GM21447 (cell line): Measurements from ENCODE around the gene SGSH.

Source experiments
- ATAC-seq: cut with Tn5 transposase; IDR thresholded peaks from one replicate; pipeline ENCODE4 v1.9.1; 2021; ENCODE audit not compliant: unreplicated experiment

SGSH gene

DNA sequence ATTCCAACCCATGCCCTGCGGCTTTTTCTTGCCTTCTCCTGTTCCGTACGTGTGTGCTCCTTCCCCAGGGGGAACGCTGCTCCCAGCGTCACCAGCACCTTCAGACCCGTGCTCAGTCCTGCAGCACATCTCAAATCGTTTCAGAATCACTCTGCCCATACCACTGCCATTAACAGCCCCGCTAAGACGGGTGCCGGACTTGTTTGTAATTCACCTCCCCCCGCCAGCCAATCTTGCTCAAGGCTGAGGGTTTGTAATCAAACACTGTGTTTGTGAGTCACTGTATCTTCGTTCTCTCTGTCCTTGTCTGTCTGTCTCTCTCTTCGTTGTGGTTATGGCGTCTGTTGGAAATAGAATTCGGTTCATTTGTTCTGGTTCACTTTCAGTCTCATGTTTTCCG, 33.0 kb downstream of the SGSH start:
- no peak for ATAC-seq

DNA sequence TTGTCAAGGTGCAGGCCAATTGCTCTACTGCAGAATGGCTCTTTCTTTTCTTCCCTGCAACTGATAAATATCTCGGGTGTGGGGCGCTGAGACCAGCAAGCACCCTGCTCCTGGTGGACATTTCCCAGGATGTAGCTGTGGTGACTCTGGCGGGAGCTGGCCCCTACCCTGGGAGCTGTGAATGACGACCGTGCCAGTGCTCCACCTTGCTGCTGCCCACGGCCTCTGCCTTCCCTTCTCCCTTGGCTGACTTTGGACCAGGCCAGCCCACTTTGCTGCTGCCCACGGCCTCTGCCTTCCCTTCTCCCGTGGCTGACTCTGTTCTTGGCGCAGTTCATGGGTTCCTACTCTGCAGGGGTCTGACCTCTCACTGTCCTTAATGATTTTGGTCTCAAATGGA, 34.2 kb downstream of the SGSH start:
- ATAC-seq: no peak

DNA sequence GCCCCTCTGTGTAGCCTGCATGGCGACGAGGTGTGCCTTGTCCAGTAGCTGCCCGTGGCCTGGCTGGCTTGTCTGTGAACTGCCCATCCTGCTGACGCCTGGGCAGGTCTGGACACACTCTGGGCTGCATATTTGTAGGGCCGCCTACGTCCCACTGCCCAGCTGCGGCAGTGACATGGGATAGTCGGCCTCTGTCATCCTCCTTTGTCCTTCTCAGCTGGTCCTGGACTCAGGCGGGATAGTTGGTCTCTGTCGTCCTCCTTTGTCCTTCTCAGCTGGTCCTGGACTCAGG, 35.8 kb downstream of the SGSH start:
- ATAC-seq: no peak

DNA sequence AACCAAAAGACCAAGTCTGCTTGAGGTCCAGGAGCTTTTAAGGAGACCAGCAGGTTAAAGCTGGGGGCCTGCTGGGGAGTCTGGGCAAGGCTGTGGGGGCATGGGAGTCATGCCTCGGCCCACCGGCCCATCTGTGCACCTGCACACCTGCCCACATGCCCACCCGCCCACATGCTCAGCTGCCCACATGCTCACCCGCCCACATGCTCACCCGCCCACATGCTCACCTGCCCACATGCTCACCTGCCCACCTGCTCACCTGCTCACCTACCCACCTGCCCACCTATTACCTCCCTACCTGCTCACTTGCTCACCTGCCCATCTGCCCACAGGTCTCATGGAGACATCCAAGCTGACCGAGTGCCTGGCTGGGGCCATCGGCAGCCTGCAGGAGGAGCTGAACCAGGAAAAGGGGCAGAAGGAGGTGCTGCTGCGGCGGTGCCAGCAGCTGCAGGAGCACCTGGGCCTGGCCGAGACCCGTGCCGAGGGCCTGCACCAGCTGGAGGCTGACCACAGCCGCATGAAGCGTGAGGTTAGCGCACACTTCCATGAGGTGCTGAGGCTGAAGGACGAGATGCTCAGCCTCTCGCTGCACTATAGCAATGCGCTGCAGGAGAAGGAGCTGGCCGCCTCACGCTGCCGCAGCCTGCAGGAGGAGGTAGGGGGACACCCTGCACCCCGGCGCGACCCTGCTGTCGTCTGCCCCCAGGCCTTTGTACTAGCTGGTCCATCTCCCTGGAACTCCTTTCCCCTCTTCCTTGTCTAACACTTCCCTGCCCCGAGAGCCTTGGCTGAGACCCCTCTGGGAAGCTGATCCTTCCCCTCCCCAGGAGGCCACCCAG, 36.3 kb downstream of the SGSH start:
- ATAC-seq: no peak

DNA sequence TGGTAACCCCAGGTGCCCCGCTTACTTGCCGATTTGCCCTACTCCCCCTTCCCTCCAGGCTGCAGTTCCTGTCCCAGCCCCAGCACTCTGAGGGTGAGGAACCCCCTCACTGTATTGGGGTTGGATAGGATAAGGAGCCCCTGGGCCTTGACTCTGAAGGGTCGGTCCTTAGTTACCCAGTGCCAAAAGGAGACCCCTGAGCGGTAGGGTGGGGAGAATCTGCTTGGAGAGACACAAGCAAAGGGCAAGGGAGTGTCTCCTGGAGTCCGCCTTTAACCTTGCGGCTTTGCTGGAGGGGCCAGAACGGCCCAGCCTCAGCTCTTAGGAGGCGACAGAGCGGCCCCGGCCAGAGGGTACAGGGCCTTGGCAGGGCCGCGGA, 37.3 kb downstream of the SGSH start:
- no peak for ATAC-seq

DNA sequence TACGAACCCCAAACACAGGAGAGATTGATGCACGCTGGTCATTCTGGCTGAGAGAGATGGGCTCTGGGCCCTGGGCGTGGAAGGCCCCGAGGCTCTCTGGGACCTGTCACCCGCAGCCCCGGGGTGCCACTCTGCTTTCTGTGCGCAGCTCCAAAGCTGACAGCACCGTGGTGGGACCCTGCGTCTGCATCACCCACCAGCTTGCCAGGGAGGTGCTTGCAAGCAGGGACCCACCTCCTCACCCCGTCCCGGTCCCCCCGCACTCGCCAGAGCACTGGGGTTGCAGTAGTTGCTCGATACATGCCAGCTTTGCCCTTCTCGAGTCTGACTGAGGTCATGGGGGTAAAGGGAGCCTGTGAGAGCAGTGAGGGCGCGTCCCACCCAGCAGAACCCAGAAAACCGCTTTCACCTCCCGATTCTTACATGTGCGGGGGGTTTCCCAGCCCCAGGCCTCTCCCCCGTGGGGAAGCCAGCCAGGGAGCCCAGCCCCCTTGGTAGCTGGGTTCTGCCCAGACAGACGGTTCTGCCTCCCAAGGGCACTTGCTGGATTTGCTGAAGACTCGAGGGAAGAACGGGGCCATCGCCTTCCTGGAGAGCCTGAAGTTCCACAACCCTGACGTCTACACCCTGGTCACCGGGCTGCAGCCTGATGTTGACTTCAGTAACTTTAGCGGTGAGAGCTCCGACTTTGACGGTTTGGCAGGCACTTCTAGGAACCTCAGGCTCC, 37.9 kb downstream of the SGSH start:
- no peak for ATAC-seq

DNA sequence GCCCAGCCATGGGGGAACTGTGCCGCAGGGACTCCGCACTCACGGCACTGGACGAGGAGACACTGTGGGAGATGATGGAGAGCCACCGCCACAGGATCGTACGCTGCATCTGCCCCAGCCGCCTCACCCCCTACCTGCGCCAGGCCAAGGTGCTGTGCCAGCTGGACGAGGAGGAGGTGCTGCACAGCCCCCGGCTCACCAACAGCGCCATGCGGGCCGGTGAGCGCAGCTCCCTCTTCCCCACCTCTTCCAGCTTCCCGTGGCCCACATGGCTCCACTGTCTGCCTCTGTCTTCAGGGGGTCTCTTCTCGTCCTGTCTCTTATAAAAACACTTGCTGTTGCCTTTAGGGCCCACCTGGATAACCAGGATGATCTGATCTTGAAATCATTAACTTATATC, 38.7 kb downstream of the SGSH start:
- ATAC-seq: no peak

DNA sequence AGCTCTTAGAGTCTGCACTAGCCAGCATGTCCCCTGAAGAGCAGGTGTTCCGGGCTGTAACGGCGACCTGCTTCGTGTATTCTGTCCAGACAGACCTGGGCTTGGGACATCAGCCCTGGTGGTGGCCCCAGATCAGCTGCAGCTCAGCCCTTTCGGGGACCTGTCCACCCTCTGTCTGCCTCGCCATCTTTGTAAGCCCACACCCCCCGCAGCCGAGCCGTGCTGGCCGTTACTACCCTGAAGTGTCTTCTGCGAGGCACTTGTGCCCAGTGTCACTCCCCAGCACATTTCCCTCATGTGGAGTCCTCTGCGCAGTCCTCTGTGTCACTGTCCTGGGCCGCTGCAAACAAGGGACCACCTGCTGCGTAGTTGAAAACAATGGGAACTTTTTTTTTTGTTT, 39.9 kb downstream of the SGSH start:
- ATAC-seq: no peak

DNA sequence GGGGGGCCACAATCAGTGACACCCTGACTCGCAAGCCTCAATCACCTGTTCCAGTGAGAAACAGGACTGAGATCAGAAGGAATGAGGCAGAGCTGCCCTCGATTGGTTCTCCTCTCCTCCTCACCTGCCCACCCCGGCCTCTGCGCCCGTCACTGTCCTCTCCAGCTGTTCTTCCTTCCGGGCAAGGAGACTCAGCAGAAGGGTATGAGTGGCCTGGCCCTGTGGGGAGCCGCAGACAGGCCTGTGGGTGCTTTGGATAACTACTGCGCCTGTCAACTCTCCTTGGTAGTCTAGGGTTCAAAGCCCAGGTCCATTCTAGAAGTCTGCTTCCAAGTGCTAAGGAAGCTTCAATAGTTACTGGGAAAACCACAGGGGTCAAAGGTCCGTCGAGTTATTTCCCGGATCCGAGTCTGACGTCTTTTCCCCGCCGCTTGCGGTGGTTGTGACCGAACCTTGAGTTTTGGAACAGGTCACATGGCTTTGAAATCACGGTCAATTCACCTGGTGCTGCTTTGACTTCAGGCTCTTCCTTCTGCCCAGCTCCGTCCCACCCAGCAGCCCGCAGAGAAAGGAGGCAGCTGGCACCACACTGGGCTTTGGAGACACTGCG, 42.0 kb downstream of the SGSH start:
- ATAC-seq: no peak

DNA sequence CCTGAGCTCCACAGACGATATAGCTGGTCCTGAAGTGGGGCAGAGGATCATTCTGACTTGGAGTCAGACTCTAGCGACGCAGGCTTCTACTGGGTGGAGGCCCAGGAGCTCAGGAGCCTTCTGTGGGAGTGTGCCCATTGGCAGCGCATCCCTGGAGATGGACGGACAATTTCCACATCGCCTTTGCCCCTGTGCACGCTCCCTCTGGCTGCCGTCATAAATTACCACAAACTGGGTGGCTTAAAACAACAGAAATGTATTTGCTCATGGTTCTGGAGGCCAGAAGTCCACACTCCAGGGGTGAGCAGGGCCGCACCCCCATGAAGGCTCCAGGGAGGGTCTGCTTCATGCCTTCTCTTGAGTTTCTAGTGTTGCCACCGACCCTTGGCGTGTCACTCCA, 43.4 kb downstream of the SGSH start:
- ATAC-seq: no peak

DNA sequence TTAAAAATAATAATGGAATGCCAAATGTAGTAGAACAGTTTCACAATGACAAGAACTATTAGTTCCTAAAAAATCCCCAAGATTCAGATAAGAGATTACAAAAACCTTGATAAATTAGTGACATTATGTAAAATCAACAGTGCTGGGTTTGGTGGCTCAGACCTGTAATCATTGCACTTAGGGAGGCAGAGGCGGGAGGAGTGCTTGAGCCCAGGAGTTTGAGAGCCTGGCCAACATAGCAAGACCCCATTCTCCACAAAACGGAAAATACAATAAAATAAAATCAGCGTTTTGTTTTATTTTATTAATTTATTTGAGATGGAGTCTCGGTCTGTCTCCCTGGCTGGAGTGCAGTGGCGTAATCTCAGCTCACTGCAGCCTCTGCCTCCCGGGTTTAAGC, 46.2 kb downstream of the SGSH start:
- ATAC-seq: no peak

DNA sequence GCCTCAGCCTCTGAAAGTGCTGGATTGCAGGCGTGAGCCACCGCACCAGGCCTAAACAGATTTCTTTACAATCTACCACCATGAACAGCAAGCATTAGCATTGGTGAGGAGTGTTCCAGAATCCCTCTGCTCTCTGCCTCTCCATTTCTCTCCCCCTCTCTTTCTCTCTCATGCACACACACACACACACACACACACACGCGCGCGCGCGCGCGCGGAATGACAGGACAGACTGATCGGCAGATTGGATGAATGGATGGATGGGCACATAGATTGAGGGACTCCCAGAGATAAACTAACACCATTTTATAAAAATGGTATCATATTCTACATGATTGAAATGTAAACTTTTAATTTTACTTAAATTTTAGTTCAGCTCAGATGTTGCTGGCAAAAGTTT, 47.0 kb downstream of the SGSH start:
- no peak for ATAC-seq

DNA sequence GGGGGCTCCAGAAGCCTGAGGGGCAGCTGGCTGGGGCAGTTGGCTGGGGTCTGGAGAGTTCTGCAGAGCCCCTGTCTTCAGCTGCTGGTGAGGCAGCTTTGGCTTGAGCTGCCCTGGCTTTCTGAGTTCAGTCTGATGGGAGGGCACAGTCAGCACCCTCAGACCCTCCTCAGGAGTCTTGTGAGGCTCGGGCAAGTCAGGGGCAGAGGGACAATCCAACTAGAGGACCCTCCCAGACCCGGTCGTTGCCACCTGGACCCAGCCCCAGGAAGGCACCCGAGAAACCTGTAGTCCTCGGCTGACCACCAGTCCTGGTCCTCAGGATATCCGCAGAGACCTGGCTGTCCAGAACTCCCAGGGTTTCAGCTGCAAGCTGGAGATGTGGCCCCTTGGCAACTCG, 48.5 kb downstream of the SGSH start:
- ATAC-seq: no peak

DNA sequence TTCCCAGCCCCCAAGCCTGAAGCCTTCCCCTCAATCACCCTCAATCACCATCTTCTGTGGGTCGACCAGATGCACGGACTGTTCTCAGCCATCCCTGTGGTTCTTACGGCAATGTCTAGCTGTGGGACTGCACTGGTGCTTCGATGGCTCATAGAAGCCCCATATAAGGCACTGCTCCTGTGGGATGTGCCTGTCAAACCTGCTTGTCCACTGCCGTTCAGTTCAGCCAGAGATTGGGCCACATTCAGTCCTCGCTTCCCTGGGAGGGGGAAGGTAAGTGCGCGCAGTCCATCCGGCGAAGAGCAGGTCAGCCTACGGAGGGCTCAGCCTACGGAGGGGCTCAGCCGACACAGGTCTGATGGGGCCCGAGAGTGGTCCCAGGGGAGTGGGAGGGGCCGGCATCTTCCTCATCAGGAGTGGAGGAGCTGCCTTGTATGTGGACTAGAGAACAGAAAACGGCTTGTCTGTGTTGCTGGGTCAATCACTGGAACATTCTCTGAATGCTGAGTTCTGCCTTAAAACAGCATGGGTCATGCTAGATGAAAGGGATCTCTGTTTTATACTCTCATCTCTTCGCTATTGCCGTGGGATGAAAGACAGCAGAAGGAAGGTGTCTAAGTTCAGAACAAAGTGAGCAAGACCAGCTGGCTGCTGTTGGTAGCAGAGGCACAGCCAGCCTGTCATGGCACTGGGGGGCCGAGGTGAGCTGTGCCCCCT, 50.2 kb downstream of the SGSH start, which contains the start of gene CARD14:
Gene CARD14, plus strand, starts transcription at position 247 of the 717 bp plus-strand sequence. CDS start 11,409 bp downstream, outside the sequence.
- no peak for ATAC-seq

DNA sequence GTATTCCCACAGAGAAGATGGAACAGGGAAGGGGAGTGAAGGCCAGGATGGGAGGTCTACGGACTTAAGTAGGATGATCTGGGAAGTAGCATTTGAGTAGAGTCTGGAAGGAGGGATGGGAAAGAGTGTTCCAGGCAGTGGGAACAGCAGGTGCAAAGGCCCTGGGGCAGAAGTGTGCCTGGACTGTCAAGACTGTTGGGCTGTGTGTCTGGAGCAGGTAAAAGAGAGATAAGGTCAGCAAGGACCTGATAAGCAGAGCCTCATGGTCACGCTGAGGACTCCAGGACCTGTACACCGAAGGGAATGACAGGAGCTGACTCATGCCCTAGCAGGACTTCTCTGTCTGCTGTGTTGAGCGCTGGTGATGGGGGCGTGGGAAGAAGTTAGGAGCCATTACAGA, 51.0 kb downstream of the SGSH start:
- no peak for ATAC-seq

DNA sequence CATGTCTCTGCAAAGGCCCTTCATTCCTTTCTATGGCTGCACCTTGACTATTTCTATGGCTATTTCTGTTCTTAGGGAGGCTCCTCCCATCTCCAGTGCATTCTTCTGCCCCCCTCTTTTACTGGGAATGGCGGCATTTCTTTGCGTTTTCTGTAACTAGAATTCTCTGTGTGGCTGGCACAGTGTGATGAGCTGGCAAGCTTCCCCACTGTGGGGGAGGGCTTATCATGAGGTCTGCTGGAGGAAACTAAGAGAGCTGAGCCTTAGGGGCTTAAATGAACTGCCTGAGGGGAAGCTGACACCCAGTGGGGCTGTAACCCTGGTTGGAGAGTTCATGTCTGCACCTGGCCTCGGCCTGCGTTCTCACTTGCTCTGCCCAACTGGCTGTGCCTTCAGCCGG, 51.8 kb downstream of the SGSH start:
- ATAC-seq: no peak

DNA sequence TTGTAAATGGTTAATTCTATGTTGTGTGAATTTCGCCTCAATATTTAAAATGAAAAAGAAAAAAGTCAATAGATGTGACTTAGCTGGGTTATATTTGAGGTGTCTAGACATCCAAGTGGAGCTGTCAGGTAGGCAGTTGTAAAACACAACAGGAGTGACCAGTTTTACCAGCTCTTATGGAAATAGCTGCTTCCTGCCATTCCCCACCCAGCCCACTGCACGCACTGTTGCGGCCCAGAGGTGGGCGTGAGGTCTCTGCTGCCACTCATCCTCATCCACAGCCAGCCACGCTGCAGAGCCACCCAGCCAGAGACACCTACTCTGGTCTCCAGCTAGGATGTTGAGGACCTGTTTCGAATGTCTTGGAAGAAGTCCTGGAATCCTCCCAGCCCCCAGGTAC, 53.7 kb downstream of the SGSH start:
- ATAC-seq: no peak

DNA sequence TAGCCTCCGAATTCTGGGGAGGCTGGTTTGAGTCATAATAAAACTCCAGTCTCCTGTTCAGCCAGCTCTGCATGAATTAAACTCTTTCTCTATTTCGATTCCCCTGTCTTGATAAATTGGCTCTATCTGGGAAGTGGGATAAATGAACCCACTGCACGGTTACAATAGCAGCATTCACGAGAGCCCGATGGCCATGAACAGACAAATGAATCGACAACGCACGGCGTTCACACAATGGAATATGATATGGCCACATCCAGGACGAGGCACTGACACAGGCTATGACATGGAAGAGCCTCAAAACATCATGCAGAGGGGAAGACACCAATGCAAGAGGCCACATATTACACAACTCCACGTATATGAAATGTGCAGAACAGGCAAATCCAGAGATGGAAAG, 55.9 kb downstream of the SGSH start:
- no peak for ATAC-seq

DNA sequence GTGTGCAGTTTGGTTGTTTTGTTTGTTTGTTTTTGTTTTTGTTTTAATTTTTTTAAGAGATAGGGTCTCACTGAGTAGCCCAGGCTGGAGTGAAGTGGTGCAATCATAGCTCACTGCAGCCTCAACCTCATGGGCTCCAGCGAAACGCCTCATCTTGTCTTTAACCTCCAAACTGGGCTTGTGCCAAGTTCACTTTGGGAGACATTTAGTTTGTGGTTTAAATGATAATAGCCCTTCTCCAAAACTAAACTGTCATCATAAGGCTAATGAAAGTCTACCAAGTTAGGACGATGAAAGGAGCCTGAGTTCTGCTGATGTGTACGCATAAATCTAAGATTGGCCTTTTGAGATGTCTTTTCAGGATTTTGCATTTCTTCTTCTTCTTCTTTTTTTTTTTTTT, 56.8 kb downstream of the SGSH start:
- no peak for ATAC-seq

DNA sequence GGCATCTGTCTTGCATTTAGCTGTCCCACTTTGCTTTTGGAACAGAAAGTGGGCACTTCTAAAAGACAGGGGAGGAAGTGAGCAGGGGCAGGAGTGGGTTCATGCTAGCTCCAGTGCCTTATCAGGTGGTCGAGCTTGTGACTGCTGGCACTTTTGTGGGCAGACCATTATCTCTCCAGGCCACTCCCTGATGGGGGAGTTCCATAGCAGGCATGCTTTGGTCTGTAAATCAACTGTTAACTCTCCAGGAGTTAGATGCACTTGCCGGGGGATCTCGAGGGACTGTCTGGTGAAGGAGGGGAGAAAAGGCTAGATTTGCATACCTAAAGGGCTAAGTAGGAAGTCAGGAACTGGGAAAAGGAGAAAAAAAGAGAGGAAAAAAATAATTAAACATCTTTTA, 59.6 kb downstream of the SGSH start:
- no peak for ATAC-seq
